AG09319 (cell line): ENCODE measurements around the gene AGAP5.
"Not testable (repeated sequence)": the region's sequence is repeated elsewhere in the genome, so short reads cannot be mapped to it uniquely, and the experiment has no call there.

Experiments
- DNase-seq: peaks from one replicate; pipeline ENCODE4 v3.0.0-alpha.2; 2010; ENCODE audit warnings: low read depth; ENCODE audit errors: extremely low read depth
- TF ChIP-seq, protein P1 (sequence below): IDR thresholded peaks from 2 replicates; pipeline ENCODE4 v1.5.1; 2011; ENCODE audit warnings: low read depth, mild to moderate bottlenecking, inconsistent platforms, low read length, moderate library complexity

The AGAP5 gene

DNA sequence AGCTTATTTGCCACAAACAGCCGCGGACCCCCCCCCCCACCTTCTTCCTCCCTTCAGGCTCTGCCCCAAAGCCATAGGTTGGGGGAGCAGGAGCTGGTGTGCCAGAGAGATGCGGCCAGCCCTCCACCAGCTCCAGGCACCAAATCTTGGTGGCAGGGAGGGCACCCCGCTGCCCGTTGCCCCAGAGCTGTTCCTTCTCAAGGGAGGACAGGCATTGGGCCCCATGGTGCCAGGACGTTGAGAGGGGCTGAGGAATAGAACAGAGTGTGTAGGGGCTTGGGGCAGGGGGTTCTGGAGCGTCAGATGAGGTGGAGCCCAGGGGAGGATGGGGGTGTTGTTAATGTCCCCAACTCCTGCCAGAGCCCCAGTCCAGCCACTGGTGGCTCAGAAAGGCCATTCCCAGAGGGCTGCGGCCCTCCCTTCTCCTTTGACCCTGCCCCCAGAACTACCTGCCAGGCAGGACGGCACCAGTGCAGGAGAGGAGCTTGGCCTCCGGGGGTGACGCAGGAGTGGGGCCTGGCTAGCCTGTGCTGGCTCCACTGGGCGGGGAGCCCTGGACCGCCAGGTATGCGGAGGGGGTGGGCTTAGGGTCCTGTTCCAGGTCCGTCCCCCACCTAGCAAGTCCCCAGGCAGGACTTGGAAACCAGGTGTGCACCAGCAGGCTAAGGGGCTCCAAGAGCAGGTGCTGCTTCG, 36.3 kb upstream of the AGAP5 start:
- TF ChIP-seq, protein P1, sequence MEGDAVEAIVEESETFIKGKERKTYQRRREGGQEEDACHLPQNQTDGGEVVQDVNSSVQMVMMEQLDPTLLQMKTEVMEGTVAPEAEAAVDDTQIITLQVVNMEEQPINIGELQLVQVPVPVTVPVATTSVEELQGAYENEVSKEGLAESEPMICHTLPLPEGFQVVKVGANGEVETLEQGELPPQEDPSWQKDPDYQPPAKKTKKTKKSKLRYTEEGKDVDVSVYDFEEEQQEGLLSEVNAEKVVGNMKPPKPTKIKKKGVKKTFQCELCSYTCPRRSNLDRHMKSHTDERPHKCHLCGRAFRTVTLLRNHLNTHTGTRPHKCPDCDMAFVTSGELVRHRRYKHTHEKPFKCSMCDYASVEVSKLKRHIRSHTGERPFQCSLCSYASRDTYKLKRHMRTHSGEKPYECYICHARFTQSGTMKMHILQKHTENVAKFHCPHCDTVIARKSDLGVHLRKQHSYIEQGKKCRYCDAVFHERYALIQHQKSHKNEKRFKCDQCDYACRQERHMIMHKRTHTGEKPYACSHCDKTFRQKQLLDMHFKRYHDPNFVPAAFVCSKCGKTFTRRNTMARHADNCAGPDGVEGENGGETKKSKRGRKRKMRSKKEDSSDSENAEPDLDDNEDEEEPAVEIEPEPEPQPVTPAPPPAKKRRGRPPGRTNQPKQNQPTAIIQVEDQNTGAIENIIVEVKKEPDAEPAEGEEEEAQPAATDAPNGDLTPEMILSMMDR = no peak
- no peak for DNase-seq

DNA sequence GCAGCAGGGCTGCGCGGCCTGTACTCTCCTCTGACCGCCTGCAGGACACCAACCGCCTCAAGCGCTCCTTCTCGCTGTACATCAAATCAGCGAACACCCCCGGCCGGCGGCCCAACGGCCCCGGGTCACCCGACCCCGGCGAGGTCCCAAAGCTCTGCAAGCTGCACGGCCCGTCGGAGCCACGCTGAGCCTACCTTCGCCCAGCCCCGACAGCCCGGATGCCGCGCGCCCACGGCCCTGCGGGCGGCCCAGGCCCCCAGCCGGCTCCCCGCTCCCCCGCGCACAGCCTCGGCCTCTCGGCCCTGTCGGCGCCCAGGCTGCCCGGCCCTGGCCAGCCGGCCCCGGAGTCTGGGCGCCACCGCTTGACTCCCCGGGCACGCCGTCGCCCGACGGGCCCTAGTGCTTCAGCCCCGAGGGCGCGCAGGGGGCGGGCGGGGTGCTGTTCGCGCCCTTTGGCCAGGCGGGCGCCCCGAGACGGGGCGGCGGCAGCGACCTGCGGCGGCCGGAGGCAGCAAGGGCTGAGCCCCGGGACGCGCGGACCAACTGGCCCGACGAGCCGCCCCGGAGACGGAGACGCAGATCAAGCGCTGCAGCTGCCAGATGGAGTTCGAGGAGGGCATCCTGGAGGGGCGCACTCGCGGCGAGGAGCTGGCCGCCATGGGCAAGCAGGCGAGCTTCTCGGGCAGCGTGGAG, 35.2 kb upstream of the AGAP5 start:
- TF ChIP-seq, protein P1 = no peak
- DNase-seq = no peak

DNA sequence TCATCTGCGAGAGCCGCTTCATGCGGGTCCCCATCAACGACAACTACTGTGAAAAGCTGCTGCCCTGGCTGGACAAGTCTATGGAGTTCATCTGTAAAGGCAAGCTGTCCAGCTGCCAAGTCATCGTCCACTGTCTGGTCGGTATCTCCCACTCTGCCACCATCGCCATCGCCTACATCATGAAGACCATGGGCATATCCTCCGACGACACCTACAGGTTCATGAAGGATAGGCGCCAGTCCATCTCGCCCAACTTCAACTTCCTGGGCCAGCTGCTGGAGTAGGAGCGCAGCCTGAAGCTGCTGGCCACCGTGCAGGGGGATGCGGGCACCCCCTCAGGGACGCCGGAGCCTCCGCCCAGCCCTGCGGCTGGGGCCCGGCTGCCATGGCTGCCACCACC, 34.5 kb upstream of the AGAP5 start:
- TF ChIP-seq, protein P1 = no peak
- no peak for DNase-seq

DNA sequence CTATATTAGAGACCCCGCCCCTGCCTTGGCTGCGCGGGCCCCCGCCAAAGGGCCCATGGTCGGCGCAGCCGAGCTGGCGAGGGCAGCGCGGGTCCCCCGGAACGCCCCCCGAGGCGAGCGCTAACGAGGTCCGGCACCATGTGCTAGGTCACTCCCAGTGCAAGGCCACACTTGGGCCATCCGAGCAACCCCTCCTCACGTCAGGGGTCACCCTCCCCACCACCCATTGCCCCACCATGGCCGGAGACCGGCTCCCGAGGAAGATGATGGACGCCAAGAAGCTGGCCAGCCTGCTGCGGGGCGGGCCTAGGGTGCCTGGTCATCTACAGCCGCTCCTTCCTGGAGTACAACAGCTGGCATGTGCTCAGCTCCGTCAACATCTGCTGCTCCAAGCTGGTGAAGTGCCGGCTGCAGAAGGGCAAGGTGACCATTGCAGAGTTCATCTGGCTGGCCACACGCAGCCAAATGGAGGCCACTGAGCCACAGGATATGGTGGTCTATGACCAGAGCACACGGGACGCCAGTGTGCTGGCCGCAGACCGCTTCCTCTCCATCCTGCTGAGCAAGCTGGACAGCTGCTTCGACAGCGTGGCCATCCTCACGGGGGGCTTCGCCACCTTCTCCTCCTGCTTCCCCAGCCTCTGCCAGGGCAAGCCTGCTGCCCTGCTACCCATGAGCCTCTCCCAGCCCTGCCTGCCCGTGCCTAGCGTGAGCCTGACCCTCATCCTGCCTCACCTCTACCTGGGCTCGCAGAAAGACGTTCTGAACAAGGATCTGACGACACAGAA, 33.9 kb upstream of the AGAP5 start:
- TF ChIP-seq, protein P1 = no peak

DNA sequence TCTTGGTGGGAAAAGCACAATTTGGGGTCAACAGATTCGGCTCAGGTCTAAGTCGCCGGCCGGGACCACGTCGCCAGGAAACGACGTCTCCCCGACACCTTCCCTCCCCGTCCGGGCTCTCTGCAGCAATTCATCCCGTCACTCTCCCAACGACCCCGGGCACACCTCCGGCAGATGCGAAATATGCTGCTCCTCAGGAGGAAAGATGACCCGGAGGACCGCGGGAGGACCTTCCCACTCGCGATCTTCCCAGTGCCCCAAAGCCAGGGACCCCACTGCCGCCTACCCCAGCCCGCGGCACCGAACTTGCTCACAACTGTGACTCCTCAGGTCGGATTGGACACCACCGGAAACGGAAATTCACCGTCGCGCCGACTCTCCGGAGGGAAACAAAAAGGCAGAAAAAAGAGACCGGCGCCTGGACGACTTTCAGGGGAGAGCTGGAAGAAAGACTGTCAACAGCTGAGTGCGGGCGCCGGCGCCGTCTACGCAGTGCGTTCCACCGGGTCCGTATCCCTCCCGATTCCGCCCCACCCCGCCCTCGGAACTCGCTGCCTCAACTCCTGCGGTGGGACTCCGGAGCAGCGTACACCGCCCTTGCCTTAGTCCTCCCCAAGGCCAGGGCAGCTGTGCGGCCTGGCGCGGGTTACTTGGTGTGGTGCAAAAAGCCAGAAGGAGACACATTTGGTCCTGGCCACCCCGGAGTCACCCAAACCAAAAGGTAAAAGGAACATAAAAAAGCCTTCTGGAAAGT, 32.4 kb upstream of the AGAP5 start:
- TF ChIP-seq, protein P1 = no peak
- DNase-seq = peak; percentile 46

More for the DNA sequence above, 33.9 kb upstream of the AGAP5 start:
- no peak for DNase-seq

DNA sequence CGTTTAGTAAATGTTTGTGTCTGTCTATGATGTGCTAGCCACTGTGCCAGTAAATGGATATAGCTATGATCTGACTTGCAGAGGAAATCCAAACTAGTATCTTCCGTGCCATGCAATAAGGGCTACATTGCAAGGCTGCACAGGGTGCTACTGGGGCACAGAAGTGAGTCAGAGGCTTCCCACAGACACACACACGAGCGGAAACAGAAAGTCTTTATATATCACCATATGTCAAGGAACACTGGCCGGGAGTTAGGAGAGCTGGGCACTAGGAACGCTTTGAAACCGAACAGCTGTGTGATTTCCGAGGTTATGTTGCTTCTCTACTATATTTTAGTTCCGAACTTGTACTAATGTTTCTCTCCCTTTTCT, 31.9 kb upstream of the AGAP5 start:
- peak; percentile 12 for DNase-seq

DNA sequence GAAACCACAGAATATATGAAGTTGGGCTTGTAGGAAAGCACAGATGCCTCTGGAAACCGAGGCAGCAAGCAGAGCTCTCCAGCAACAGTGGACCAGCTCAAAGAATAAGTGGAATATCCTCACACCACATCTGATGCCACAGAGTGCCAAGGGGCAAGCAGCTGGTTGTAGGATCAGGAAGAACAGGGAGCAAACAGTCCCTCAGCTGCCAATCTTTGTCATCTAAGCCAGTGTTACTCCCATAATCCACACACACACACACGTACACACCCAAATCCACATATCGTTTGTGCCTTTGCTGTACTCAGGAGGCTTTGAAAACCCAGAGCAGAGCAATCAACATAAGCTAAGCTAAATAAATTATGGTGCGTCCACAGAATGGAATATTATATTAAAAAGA, 25.6 kb upstream of the AGAP5 start:
- TF ChIP-seq, protein P1 = no peak
- no peak for DNase-seq

DNA sequence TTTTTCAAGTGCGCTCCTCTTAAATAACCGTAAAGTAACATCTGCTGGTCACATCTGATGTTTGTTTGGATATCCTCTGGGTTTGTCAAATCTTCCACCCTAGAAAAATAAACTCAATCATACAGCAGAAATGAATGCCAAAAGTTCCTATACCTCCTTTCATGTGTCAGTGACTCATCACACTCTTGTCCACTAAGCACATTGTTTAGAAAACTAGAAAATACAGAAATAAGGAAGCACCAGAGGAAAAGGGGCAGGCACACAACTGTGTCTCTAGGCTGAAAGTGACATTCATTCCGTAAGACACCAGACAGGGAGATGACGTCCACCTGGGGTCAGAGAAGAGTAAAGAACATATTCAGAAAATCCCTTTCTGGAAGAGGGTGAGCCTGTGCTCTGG, 22.7 kb upstream of the AGAP5 start:
- not testable (repeated sequence) for DNase-seq
